Activated CD4-positive, alpha-beta T cell treated with anti-CD3 and anti-CD28 coated beads, Interleukin-2, amount 50 U/mL, for 24 hours (primary cell): ENCODE data around the gene TGM1.

Experiments used
- DNase-seq, 2 donors: peaks; one replicate each; pipeline ENCODE4 v3.0.0-alpha.2; 2020; ENCODE audit warnings: low read depth in 1 of 2, low spot score in 1 of 2

The TGM1 gene

DNA sequence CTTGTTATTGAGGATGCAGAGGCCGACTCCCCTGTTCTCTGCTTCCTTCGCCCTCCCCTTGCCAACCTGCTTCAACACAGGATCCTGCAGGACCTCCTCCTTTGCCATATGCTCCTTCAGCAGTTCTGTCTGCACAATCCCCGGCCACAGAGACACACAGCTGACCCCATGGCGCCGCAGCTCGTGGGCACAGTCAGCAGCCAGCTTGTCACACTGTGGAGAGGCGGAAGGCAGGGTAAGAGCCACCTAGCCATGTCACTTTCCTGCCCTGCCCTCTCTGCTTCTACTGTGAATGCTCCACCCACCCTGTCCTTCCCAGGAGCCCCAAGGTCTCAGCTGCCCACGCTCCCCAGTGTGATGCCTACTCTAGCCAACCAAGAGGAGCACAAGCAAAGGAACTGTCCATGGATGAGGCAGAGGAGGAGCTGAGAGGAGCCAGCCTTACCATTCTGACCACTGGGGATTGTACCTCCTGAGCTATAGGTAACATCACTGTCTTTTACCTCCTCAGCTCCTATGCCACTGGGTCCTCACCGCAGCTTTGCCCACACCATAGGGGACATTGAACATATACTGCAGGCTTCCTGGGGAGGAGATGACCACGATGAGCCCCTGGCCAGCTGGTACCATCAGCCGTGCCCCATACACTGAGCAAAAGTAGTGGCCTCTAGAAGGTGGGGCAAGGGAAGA is 29.3 kb upstream of the TGM1 start:
- no peak for DNase-seq

DNA sequence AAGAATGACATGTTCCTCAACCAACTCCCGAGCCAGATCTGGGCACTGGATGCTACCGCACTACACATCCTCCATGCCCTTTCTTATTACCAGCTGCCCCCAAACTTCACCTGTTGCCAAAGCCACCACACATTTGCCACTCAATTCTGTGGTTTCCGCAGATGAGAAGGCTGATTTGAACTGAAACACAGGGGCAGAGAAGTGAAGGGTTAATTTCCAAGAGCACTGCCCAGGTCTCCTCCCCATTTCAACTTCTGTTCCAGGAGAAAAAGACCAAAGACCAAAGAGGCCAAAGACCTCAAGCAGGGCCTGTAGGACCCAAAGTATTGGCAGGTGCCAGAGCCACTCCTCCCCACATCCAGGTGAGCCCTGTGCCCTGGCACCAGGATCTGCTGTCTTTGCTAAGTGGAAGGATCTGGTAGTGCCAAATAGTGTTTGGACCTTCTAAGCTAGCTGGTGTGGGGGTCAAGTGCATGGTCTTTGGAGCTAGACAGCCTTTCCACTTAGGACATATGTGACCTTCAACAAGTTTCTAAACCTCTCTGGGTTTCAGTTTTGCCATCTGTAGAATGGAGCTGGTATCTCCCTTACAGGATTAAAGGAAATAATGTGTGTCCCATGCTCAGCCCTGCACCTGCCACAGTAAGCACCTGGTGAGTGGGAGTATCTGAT is 28.6 kb upstream of the TGM1 start:
- no peak for DNase-seq

DNA sequence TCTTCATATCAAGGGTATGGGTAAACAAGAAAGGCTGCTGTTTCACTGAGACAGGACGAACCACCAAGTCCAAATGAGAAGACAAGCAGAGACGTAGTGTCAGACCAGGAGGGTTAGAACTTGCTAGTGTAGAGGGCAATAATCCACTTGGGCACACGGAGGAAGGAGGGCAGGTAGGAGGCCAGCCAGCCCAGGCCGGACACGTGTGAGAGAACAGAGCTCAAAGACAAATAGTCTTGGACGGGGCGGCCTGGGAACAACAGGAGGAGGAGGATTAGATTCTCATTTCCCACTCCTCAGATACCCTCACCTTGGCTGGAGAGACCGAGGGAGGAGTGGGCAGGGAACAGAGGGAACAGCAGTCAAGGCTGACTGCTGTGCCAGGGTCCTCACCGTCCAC is 27.8 kb upstream of the TGM1 start:
- DNase-seq, result no peak

DNA sequence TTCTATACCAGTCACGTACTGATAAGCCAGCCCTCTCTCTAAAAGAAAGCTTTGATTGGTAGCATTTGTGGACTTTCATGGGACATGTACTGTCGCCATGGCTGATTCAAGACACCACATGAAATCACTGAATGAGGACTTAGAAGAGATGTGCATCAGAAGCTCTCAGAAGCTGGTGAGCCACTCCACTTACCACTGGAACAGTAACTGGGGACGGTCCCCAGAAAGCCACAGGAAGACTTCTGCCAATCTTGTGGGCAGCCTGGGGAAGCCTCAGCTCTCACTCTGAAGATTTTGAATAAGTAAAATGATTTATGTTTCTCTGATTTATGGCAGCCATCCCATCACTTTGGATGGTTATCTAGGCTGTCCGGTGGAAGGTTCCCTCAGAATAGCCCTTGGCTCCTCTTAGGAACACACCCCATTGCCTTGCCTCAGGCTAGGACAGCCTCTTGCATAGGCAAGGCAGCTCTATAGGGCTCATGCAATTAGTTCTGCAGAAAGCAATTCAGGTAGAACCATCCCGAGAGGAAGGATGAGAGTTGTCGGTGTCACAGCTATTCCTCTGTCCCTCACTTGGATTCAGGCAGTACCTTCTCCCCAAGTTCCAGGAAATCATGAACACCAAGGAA is 26.8 kb upstream of the TGM1 start:
- DNase-seq, result peak in 1 of 2 donors; percentile 58

DNA sequence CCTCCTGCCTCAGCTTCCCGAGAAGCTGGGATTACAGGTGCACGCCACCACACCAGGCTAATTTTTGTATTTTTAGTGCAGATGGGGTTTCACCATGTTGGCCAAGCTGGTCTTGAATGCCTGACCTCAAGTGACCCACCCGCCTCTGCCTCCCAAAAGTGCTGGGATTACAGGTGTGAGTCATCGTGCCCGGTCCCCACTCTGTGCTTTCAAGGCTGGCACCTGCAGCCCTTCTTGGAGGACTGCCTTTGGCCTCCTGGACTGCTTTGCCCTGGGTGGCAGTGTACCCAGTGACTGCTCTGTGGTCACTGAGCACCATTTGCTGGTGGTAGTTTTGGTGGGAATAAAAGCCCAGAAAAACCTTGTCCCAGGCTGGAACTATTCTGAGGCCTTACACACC is 24.0 kb upstream of the TGM1 start:
- no peak for DNase-seq

DNA sequence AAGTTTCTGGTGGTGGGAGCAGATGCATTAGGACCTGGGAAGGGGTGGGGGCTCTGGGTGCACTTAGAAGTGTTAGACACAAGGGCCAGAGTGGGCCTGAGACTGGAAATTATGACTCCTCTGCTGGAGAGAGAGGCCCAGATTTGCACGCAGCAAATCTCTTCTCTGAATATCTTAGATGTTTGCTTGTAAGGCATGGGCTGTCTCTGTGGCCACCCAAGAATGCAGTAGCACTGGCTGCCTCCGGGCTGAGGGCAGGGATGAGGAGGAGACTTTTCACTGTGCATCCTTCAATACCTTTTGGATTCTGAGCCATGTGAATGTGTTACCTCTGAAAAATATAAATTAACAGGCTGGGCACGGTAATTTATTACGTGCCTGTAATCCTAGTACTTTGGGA is 22.4 kb upstream of the TGM1 start:
- no peak for DNase-seq

DNA sequence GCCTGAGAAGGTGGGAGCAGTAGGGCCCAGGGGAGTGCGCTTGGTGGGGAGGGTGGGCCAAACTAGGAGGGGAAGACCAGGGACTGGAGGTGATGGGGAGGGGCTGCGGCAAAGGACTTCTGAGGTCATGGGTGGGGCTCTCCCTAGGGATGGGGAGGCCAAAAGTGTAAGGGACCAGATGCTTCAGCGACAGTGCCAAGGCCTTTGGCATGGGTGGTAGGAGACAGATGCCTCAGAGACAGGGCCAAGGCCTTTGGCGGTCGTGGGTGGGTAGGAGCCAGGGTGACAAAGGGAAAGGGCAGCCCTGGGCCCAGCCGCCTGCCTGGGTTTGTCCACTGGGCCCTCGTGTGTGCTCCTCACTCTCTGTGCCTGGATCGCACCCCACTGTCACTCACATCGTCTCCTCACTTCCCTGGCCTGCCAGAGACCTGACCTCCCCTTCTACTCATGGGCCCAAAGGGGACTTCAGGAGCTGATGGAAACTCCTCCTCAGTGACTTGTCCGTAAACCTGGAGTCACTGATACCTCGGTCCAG is 21.6 kb upstream of the TGM1 start:
- DNase-seq, result no peak

DNA sequence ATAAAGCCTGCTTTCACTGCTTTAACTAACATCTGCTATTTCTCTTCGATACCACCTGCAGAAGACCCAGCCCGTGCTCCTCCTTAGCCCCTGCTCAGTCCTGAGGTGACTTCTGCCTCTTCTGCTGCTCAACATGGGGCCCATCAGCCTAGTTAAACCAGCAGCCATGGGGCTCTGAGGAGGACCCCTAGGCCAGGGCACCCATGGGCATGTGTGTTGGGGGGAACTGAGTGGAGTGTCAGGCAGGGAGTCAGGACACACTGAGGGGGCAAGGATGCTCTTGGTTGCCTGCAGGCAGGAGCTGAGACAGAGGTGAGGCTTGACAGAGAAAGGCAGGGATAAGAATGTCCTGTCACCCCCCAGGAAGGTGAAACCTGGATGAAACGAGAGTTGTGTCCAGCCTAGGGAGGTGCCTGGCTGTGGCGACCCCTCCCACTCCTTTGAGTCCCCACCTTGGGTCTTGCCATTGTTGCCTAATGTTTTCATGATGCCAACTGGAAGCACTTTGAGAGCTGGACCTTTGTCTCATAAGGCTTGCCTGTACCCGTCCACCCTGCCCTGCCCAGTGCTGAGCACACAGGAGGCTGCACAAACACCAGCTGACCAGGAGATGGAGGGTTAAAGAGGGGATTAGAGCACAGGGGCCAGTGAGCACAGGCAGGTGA is 21.0 kb upstream of the TGM1 start:
- DNase-seq, result no peak

DNA sequence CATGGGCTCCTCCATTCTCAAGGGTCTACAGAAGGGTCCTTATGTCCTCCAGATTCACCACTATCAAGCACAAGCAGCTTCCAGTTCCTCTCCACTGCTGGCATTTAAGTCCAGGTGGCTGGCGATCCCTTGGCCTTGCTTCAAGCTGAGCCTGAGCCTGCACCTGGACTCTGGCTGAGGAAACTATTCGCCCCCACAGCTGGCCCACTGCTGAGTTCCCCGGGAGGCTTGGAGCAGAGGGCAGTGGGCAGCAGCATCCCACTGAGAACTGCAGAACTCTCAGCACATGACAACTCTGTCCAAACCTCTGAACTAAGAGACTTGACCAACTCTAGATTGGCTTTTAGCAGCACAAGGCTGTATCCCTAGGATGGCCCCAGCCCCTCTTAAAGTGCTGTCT is 19.8 kb upstream of the TGM1 start:
- DNase-seq, result no peak

DNA sequence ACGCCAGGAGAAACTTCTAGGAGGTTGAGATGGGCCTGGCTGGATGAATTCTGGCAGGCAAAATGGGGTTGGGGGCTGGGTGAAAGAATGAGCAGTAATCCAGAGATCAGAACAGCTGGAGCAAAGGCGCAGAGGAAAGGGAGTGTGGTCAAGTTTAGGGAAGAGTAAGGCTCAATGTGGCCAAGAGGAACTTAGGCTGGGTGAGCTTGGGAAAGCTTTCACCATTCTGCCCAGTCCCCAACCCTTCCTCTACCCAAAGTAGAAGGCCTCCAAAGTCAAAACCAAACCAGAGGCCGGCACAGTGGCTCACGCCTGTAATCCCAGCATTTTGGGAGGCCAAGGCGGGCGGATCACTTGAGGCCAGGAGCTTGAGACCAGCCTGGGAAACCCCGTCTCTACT is 18.7 kb upstream of the TGM1 start:
- no peak for DNase-seq

DNA sequence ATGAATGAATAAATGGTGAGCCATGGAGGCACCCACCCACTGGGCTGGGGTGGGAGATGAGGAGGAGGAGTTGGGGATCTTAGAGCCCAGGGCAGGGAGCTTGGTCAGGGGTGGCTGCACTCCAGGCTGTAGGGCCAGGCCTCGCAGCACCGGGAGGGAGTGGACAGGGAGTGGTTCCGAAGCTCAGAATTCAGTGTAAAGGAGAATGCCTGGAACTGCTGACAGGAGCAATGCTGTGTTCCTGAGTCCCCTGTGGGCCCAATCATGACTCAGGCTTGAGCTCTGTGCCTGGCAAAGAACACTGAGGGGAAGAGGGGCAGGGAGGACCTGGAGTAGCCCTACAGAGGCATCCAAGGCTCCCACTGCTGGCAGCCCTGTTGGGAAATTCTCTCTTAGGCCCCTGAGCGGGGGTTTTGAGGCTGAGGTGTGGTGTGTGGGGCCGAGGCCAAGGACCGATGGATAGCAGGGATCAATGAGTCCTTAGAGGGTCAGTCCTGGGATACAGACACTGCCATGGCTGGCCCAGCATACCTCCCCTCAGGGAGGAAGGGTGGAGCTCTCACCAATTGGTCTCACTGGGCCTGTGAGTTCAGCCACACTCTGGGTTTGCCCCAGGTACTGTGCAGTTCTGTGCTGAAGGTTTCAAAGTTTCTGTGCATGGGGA is 18.0 kb upstream of the TGM1 start:
- DNase-seq, result no peak

DNA sequence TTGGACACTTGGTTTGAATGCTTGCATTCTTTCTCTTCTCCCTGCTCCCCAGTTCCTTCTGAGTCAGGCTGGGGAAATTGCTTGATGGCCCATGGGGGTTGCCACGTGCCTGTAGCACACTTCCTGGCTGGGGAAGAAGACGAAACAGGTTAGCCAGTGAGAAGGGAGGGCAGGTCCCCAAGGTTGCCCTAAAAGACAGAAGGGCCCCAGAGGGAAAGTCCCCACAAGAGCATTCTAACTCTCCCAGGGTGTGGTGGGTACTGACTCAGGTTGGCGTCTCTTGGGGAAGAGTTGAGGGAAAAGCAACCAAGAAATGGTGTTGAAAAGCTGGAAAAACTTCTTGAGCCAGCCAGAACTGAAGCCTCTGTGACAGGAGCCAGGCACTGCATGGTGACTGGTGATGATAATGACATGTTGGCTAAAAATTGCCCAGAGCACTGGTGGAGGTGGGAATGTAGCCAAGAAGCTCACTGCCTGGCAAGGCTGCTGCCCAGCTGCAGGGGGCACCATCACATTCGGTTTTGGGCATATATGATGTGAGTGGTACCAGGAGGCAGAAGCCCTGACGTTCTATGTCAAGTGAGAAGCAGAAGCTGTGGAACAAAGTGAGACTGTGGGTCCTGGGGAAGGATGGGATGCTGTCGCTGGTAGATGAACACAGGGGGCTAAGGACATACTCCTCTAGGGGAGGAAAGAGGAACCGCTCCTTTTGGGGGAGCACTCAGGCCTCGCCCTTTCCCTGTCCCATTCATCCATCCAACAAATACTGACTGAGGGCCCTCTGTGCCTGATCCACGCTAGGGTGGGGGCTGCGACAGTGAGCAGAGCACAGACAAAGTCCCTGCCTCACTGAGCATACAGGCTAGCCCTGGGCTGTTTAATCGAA is 16.6 kb upstream of the TGM1 start:
- peak; percentile 10 to 54 for DNase-seq

DNA sequence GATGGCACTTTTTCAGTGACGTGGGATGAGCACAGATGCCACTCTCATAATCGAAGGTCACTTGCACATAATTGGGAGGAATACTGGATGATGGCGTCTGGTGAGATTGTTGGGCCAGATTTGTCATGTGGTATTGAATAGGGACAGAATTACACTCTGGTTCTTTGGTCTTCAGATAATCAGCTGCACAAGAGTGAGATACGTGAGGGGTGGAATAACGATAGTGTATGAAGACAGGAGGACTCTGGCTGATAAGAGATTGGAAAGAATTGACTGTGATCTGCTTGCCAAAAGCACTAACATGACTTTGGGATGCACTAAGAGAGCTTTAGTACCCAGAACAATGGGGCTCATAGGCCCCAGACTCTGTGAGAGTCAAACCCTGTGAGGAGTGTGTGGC is 15.4 kb upstream of the TGM1 start:
- no peak for DNase-seq

DNA sequence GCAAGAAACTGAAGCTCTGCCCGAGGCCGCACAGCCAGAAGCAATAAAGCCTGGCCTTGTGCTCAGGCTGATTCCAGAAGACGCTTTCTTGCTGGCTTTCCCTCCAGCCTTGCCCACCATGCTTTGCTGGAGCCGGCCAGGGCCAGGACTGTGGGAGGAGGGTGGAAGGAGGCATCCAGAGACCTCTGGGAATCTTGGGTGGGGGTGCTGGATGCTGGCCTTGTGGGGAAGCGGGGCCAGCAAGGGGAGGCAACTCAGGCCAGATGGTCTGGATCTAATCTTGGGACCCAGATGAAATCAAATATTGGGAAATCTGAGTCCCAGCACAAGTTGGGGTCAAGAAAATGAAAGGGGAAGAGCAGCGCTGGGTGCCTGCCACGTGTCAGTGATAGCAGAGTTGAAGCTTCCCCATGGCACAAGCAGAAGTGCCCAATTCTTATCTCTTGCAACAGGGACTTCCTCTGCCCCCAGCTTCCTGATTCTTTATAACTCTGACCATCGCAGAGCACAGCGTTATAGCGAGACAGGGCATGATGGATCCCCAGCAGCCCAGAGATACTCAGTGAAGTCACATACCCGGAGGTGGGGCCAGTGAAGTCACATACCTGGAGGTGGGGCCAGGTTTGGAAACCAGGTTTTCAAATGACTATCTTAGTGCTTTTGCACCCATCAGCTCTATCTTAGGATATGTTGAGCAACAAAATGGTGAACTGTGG is 14.8 kb upstream of the TGM1 start:
- no peak for DNase-seq

DNA sequence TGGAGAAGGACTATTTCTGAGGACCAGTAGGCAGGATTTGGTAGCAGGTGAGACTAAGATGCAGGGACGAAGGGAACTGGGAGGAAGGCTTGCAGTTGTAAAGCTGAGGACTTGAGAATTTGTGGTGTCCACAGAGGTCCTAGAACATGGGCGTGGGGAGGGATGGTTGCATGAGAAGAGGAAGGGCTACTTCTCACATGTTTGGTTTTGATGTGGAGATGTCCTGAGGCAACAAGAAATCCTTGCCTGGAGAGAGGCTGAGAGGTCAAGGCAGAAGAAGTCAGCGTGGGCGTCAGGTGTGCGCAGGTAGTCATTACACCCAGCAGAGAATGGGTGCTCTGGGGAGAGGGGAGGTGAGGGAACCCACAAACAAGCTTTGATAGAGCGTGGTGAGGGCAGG is 14.1 kb upstream of the TGM1 start:
- DNase-seq, result no peak

DNA sequence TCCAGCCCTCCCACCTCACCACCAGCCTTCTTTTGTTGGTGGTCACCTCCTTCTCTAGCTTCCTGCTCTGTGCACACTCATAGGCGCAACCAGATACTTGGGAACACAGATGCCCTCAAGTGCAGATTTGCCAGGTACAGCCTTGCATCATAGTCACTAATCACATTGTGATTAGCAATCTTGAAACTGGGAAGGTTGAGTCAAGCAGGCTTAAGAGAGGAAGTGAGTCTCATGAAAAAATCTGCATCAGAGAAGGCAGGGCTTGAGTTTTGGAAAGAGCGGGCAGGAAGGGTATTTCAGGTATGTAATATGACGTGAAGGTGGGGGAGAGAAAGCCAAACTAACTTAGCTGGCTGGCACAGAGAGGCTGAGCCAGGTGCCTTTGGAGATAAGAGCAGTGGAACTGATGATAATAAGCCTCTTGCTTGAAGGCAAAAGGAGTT is 11.1 kb upstream of the TGM1 start:
- peak; percentile 21 to 73 for DNase-seq

DNA sequence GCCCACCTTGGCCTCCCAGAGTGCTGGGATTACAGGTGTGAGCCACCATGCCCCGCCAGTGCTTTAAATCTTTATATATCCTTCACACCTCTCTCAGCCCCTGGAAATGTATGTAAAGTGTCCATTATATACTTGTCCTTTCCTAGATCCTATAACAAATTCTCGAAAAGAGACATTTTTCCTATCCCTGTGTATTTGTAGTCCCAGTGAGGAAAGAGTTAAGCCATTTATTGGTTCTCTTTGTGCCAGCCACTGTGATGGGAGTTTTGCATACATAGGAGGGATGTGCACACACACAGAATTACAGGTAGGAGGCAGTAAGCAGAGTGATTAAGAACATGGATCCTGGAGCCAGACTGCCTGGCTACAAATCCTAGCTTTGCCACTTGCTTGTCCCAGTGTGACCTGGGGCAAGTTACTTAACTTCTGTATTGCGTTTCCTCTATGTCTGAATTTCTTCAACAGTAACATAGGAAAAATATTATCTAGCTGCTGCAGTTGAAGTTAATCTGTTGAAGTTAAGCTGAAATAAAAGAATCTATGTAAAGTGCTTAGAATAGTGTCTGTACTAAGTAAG is 10.5 kb upstream of the TGM1 start:
- DNase-seq, result no peak

DNA sequence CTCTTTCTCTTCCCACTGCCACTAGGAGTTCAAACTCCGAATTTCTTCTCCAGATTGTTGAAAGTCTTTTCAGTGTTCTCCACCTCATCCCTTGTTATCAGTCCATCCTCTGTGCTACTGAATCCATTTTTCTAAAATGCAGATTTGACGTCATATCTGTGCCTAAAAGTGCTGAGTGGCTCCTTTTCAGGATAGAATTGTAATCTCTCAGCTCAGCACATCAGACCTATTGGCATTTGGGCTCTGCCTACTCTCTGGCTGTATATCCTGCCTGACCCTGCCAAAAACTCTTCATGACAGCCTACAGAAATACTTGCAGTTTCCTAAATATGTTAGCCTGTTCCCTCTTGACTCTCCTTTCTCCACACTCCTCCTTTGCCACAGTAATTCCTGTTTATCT is 9.5 kb upstream of the TGM1 start:
- DNase-seq, result no peak

DNA sequence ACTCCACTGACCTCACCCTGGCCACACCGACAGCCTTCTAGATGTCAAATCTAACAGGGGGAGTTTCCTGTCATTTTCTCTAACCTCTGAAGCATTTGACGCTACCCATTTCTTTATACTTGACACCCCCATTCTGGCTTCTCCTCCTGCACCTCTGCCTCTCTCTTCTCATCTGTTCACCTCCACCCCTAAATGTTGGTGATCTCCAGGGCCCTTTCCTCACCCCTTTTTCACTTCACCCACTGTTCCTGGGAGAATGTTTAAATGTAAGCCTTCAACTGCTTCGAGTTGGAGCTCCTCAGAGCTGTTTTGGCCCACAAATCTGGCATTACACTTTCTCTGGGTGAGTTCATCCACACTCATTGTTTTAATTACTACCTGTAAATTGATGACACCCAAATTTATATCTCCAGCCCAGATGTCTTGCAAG is 8.9 kb upstream of the TGM1 start:
- no peak for DNase-seq
